ENCODE results near the gene CACNA1E.

- no peak for TF ChIP-seq POLR2AphosphoS5 (IDR thresholded peaks at IDR 0.05; ENCODE audit: low read depth, low read length)
- no peak for TF ChIP-seq REST (IDR thresholded peaks at IDR 0.05; ENCODE audit: insufficient read depth in 1 of 2, low read depth in 2 of 2, low read length in 2 of 2)
These were observed 160.3 kb downstream of the CACNA1E start for GRCh38 chr1:181643631-181644030.

Data from PFSK-1 (cell line).